ENCODE measurements around the gene TNS3.
A peak's percentile ranks its signal among the peaks of the same experiment; 100 is the strongest.

The TNS3 gene

GRCh38 chr7:47479821-47480575, 101.9 kb downstream of the TNS3 start:
- Histone ChIP-seq H3K4me2 (ENCODE audit: low read length) (no peak overlapping the region), H3K9ac (ENCODE audit: low read depth, low read length) (no peak overlapping the region), H3K9me3 (replicated peaks; ENCODE audit: low read length) (no peaks in the 10 kb centered on the region), H3K4me1 (ENCODE audit: control insufficient read depth, insufficient read depth, low read length) (peaks cover 62% of the 10 kb centered on the region), H3K27me3 (ENCODE audit: control insufficient read depth, insufficient read depth, low read length) (no peaks in the 10 kb centered on the region), H3K4me3 (ENCODE audit: low read length) (no peak overlapping the region), H3K36me3 (ENCODE audit: insufficient read depth, low read length) (peaks cover 4% of the 10 kb centered on the region)

- Histone ChIP-seq H3K9me3 (replicated peaks; ENCODE audit: low read length) (no peaks in the 10 kb centered on the region), H3K27me3 (ENCODE audit: control insufficient read depth, insufficient read depth, low read length) (no peaks in the 10 kb centered on the region), H3K4me3 (ENCODE audit: low read length) (no peak overlapping the region), H3K4me2 (ENCODE audit: low read length) (no peak overlapping the region), H3K4me1 (ENCODE audit: control insufficient read depth, insufficient read depth, low read length) (peaks cover 63% of the 10 kb centered on the region), H3K36me3 (ENCODE audit: insufficient read depth, low read length) (no peaks in the 10 kb centered on the region), H3K9ac (ENCODE audit: low read depth, low read length) (no peak overlapping the region)
Observed at GRCh38 chr7:47478926-47479711, 102.8 kb downstream of the TNS3 start.

- Histone ChIP-seq H3K9me3 (replicated peaks; ENCODE audit: low read length) (no peaks in the 10 kb centered on the region), H3K9ac (ENCODE audit: low read depth, low read length) (peak overlapping the region; percentile 27), H3K4me3 (ENCODE audit: low read length) (no peak overlapping the region), H3K27me3 (ENCODE audit: control insufficient read depth, insufficient read depth, low read length) (no peaks in the 10 kb centered on the region), H3K4me2 (ENCODE audit: low read length) (peak overlapping the region; percentile 18), H3K36me3 (ENCODE audit: insufficient read depth, low read length) (no peaks in the 10 kb centered on the region), H3K4me1 (ENCODE audit: control insufficient read depth, insufficient read depth, low read length) (peaks cover 61% of the 10 kb centered on the region)
Observed at GRCh38 chr7:47478017-47478344, 103.9 kb downstream of the TNS3 start.

- Histone ChIP-seq H3K27me3 (ENCODE audit: control insufficient read depth, insufficient read depth, low read length) (no peaks in the 10 kb centered on the region), H3K9ac (ENCODE audit: low read depth, low read length) (peak overlapping the region; percentile 27), H3K36me3 (ENCODE audit: insufficient read depth, low read length) (no peaks in the 10 kb centered on the region), H3K4me1 (ENCODE audit: control insufficient read depth, insufficient read depth, low read length) (peaks cover 55% of the 10 kb centered on the region), H3K4me3 (ENCODE audit: low read length) (no peak overlapping the region), H3K9me3 (replicated peaks; ENCODE audit: low read length) (no peaks in the 10 kb centered on the region), H3K4me2 (ENCODE audit: low read length) (peak overlapping the region; percentile 18)
Observed at GRCh38 chr7:47477191-47478016, 104.5 kb downstream of the TNS3 start.

GRCh38 chr7:47475880-47476227, 106.1 kb downstream of the TNS3 start:
- peak overlapping the region; percentile 32 for H3K9ac ChIP-seq (ENCODE audit: low read depth, low read length)
- peak overlapping the region; percentile 40 for H3K4me2 ChIP-seq (ENCODE audit: low read length)
- H3K27me3 ChIP-seq (ENCODE audit: control insufficient read depth, insufficient read depth, low read length) = no peaks in the 10 kb centered on the region
- H3K9me3 ChIP-seq (replicated peaks; ENCODE audit: low read length) = no peaks in the 10 kb centered on the region
- no peak overlapping the region for H3K4me3 ChIP-seq (ENCODE audit: low read length)
- H3K4me1 ChIP-seq (ENCODE audit: control insufficient read depth, insufficient read depth, low read length) = peaks cover 49% of the 10 kb centered on the region
- peaks cover 3% of the 10 kb centered on the region for H3K36me3 ChIP-seq (ENCODE audit: insufficient read depth, low read length)

- Histone ChIP-seq H3K4me1 (ENCODE audit: control insufficient read depth, insufficient read depth, low read length) (peaks cover 47% of the 10 kb centered on the region), H3K9me3 (replicated peaks; ENCODE audit: low read length) (no peaks in the 10 kb centered on the region), H3K36me3 (ENCODE audit: insufficient read depth, low read length) (peaks cover 3% of the 10 kb centered on the region), H3K27me3 (ENCODE audit: control insufficient read depth, insufficient read depth, low read length) (no peaks in the 10 kb centered on the region), H3K9ac (ENCODE audit: low read depth, low read length) (peak overlapping the region; percentile 32), H3K4me2 (ENCODE audit: low read length) (peak overlapping the region; percentile 51), H3K4me3 (ENCODE audit: low read length) (no peak overlapping the region)
Observed at GRCh38 chr7:47474937-47475879, 106.7 kb downstream of the TNS3 start.

- peaks cover 6% of the 10 kb centered on the region for H3K36me3 ChIP-seq (ENCODE audit: insufficient read depth, low read length)
- H3K4me3 ChIP-seq (ENCODE audit: low read length) = no peak overlapping the region
- H3K4me1 ChIP-seq (ENCODE audit: control insufficient read depth, insufficient read depth, low read length) = peaks cover 47% of the 10 kb centered on the region
- H3K9ac ChIP-seq (ENCODE audit: low read depth, low read length) = no peak overlapping the region
- H3K27me3 ChIP-seq (ENCODE audit: control insufficient read depth, insufficient read depth, low read length) = no peaks in the 10 kb centered on the region
- peak overlapping the region; percentile 51 for H3K4me2 ChIP-seq (ENCODE audit: low read length)
- no peaks in the 10 kb centered on the region for H3K9me3 ChIP-seq (replicated peaks; ENCODE audit: low read length)
Observed at GRCh38 chr7:47474211-47474936, 107.5 kb downstream of the TNS3 start.

- Histone ChIP-seq H3K4me3 (ENCODE audit: low read length) (no peak overlapping the region), H3K4me1 (ENCODE audit: control insufficient read depth, insufficient read depth, low read length) (peaks cover 47% of the 10 kb centered on the region), H3K9ac (ENCODE audit: low read depth, low read length) (no peak overlapping the region), H3K4me2 (ENCODE audit: low read length) (no peak overlapping the region), H3K36me3 (ENCODE audit: insufficient read depth, low read length) (peaks cover 6% of the 10 kb centered on the region), H3K27me3 (ENCODE audit: control insufficient read depth, insufficient read depth, low read length) (no peaks in the 10 kb centered on the region), H3K9me3 (replicated peaks; ENCODE audit: low read length) (no peaks in the 10 kb centered on the region)
Observed at GRCh38 chr7:47473499-47474210, 108.3 kb downstream of the TNS3 start.

GRCh38 chr7:47472444-47473157, 109.3 kb downstream of the TNS3 start:
- no peaks in the 10 kb centered on the region for H3K27me3 ChIP-seq (ENCODE audit: control insufficient read depth, insufficient read depth, low read length)
- H3K4me2 ChIP-seq (ENCODE audit: low read length) = no peak overlapping the region
- no peaks in the 10 kb centered on the region for H3K9me3 ChIP-seq (replicated peaks; ENCODE audit: low read length)
- no peak overlapping the region for H3K4me3 ChIP-seq (ENCODE audit: low read length)
- peaks cover 9% of the 10 kb centered on the region for H3K36me3 ChIP-seq (ENCODE audit: insufficient read depth, low read length)
- H3K9ac ChIP-seq (ENCODE audit: low read depth, low read length) = no peak overlapping the region
- peaks cover 38% of the 10 kb centered on the region for H3K4me1 ChIP-seq (ENCODE audit: control insufficient read depth, insufficient read depth, low read length)

Measured in skeletal muscle satellite cell (primary cell).